ENCODE data around the gene ETV3L. TPM values are rescaled to one million over a fixed set of nuclear protein-coding genes. Genes with fewer than 3 reads are reported as not detected.
A peak's percentile ranks its signal among the peaks of the same experiment; 100 is the strongest.
"Not testable (repeated sequence)": the region's sequence is repeated elsewhere in the genome, so short reads cannot be mapped to it uniquely, and the experiment has no call there.

ETV3L gene
- total RNA-seq, 1 donor from 2014 or later = not detected

GRCh38 chr1:157081707-157082106 lies 17.9 kb downstream of the ETV3L start:
- no peak overlapping the region for H3K27ac Mint-ChIP-seq
- intact Hi-C loops (cut with micrococcal nuclease) = no loop called here
- no peak overlapping the region for H3K4me3 Mint-ChIP-seq (ENCODE audit: low read depth)
- no peaks in the 10 kb centered on the region for H3K36me3 Mint-ChIP-seq (ENCODE audit: low read depth)
- H3K9me3 Mint-ChIP-seq = no peaks in the 10 kb centered on the region
- H3K27me3 Mint-ChIP-seq (ENCODE audit: low read depth) = peaks cover 22% of the 10 kb centered on the region
- H3K4me1 Mint-ChIP-seq (ENCODE audit: low read depth) = no peaks in the 10 kb centered on the region
- DNase-seq (ENCODE audit: low spot score) = no peak

DNA sequence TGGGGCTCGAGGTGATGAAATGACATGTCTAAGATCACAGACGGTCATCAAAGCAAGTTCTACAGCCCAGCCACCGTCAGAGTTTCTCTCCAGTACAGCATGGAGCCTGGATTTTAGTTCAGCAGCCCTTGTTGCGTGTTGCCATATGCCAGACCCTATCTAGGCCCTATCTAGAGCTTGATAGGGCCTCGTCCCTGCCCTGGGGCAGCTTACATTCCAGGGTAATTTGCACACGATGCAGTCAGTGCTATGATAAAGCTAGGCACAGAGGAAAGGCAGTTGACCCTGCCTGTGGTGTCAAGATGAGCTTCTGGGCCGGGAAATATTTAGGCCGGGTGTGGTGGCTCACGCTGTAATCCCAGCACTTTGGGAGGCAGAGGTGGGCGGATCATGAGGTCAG lies 18.9 kb downstream of the ETV3L start:
- DNase-seq (ENCODE audit: low spot score) = no peak
- intact Hi-C loops (cut with micrococcal nuclease) = no loop called here
- no peak overlapping the region for H3K4me3 Mint-ChIP-seq (ENCODE audit: low read depth)

DNA sequence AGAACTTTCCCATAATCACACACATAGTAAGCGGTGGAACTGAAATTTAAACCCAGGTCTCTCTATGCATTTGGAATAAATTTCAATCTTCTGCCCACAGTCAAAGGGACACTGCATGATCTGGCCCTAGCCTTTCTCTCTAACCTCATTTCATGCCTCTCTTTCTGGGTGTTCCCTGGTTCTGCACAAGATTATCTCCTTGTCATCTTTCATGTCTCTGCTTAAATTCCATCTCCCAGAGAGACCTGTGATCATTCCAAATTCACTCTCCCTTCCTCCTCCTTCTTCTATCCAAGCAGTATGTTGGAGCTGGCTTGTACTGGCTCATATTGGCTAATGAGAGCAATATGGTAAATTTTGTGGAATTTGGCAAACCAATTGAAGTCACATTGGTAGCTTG lies 22.2 kb downstream of the ETV3L start:
- intact Hi-C loops (cut with micrococcal nuclease) = no loop called here
- H3K4me1 Mint-ChIP-seq (ENCODE audit: low read depth) = no peaks in the 10 kb centered on the region
- peaks cover 33% of the 10 kb centered on the region for H3K27me3 Mint-ChIP-seq (ENCODE audit: low read depth)
- H3K36me3 Mint-ChIP-seq (ENCODE audit: low read depth) = no peaks in the 10 kb centered on the region
- DNase-seq (ENCODE audit: low spot score) = no peak
- no peak overlapping the region for H3K4me3 Mint-ChIP-seq (ENCODE audit: low read depth)
- no peaks in the 10 kb centered on the region for H3K9me3 Mint-ChIP-seq
- H3K27ac Mint-ChIP-seq = no peak overlapping the region

More for the DNA sequence above, 18.9 kb downstream of the ETV3L start:
- H3K9me3 Mint-ChIP-seq = no peaks in the 10 kb centered on the region
- H3K36me3 Mint-ChIP-seq (ENCODE audit: low read depth) = no peaks in the 10 kb centered on the region
- peaks cover 26% of the 10 kb centered on the region for H3K27me3 Mint-ChIP-seq (ENCODE audit: low read depth)
- H3K4me1 Mint-ChIP-seq (ENCODE audit: low read depth) = no peaks in the 10 kb centered on the region
- no peak overlapping the region for H3K27ac Mint-ChIP-seq

- H3K27ac Mint-ChIP-seq = no peak overlapping the region
- H3K4me3 Mint-ChIP-seq (ENCODE audit: low read depth) = no peak overlapping the region
- H3K36me3 Mint-ChIP-seq (ENCODE audit: low read depth) = no peaks in the 10 kb centered on the region
- H3K27me3 Mint-ChIP-seq (ENCODE audit: low read depth) = peaks cover 30% of the 10 kb centered on the region
- H3K4me1 Mint-ChIP-seq (ENCODE audit: low read depth) = no peaks in the 10 kb centered on the region
- no peak for DNase-seq (ENCODE audit: low spot score)
- H3K9me3 Mint-ChIP-seq = no peaks in the 10 kb centered on the region
- intact Hi-C loops (cut with micrococcal nuclease) = no loop called here
Measured at GRCh38 chr1:157073944-157074685, 25.5 kb downstream of the ETV3L start.

- H3K4me1 Mint-ChIP-seq (ENCODE audit: low read depth) = peaks cover 8% of the 10 kb centered on the region
- peaks cover 29% of the 10 kb centered on the region for H3K27me3 Mint-ChIP-seq (ENCODE audit: low read depth)
- no peaks in the 10 kb centered on the region for H3K9me3 Mint-ChIP-seq
- no peaks in the 10 kb centered on the region for H3K36me3 Mint-ChIP-seq (ENCODE audit: low read depth)
- H3K27ac Mint-ChIP-seq = no peak overlapping the region
- no peak for DNase-seq (ENCODE audit: low spot score)
- H3K4me3 Mint-ChIP-seq (ENCODE audit: low read depth) = no peak overlapping the region
- intact Hi-C loops (cut with micrococcal nuclease) = no loop called here
Measured at GRCh38 chr1:157069601-157070000, 30.0 kb downstream of the ETV3L start.

DNA sequence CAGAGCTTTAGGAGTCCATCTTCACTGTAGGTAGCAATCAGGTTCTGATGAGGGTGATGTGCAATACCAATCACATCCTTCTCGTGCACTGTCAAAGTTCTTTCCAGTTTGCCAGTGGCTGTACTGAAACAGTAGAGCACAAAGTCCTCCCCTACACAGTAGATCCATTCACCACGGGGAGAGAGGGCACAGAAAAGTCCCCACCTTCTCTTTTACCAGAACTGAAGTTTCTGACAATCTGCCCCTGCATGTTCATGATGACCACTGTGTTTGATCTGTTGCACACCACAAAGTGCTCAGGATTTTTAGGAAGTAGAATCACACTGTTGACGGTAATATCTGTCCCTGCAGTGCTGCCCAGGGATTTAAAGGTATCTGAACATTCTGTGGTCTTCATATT lies 40.4 kb downstream of the ETV3L start:
- H3K9me3 Mint-ChIP-seq; H3K4me1 Mint-ChIP-seq (ENCODE audit: low read depth); H3K4me3 Mint-ChIP-seq (ENCODE audit: low read depth); intact Hi-C loops (cut with micrococcal nuclease); H3K27ac Mint-ChIP-seq; DNase-seq (ENCODE audit: low spot score); H3K36me3 Mint-ChIP-seq (ENCODE audit: low read depth): not testable (repeated sequence)
- H3K27me3 Mint-ChIP-seq (ENCODE audit: low read depth) = peaks cover 51% of the 10 kb centered on the region

DNA sequence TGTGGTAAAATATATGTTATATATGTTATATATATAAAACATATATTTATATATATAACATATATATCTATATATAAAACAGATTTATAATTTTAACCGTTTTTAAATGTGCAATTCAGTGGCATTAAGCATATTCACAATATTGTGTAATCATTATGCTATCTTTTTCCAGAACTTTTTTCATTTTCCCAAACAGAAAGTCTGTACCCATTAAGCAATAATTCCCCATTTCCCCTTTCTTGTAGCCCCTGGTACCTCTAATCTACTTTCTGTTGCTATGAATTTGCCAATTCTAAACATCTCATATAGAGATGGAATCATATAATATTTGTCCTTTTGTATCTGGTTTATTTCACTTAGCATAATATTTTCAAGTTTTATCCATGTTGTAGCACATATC lies 43.3 kb downstream of the ETV3L start:
- H3K27me3 Mint-ChIP-seq (ENCODE audit: low read depth) = peaks cover 55% of the 10 kb centered on the region
- DNase-seq (ENCODE audit: low spot score) = no peak

DNA sequence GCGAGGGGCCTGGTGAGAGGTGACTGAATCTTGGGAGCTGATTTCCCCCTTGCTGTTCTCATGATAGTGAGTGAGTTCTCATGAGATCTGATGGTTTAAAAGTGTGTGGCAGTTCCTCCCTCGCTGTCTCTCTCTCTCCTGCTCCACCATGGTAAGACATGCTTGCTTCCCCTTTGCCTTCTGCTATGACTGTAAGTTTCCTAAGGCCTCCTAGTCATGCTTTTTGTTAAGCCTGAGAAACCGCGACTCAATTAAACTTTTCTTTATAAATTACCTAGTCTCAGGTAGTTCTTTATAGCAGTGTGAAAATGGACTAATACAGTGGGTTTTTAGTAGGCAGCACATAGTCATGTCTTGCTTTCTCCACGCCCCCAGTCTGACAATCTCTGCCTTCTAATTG lies 43.9 kb downstream of the ETV3L start:
- H3K27me3 Mint-ChIP-seq (ENCODE audit: low read depth) = peaks cover 54% of the 10 kb centered on the region
- intact Hi-C loops (cut with micrococcal nuclease) = not testable (repeated sequence)

More for the DNA sequence above, 43.3 kb downstream of the ETV3L start:
- intact Hi-C loops (cut with micrococcal nuclease) = no loop called here
- Mint-ChIP-seq H3K4me1 (ENCODE audit: low read depth) (no peaks in the 10 kb centered on the region), H3K9me3 (peaks cover 5% of the 10 kb centered on the region), H3K4me3 (ENCODE audit: low read depth) (no peak overlapping the region), H3K36me3 (ENCODE audit: low read depth) (no peaks in the 10 kb centered on the region), H3K27ac (no peak overlapping the region)

DNA sequence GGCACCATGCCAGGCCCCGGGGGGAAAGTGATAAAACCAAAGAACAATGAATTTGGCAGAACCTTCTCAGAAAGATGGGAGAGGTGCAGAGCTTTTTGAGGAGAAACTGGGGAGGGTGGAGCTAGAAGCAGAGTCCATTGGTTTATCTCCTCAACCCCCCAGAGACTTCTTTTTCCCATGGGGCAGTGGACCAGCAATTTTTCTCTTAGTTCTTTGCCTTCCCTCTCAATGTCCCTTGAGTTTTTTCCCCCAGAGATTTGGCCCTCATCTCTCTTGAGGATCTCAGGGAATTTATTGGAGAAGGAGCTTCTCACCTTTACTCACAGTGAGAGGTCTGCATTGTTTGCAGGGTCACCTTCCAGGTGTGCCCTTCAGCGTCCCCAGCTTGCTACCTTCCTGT lies 48.8 kb downstream of the ETV3L start:
- no peak for DNase-seq (ENCODE audit: low spot score)
- no peaks in the 10 kb centered on the region for H3K9me3 Mint-ChIP-seq
- no peak overlapping the region for H3K27ac Mint-ChIP-seq
- peaks cover 62% of the 10 kb centered on the region for H3K27me3 Mint-ChIP-seq (ENCODE audit: low read depth)
- H3K4me3 Mint-ChIP-seq (ENCODE audit: low read depth) = no peak overlapping the region
- intact Hi-C loops (cut with micrococcal nuclease) = no loop called here
- no peaks in the 10 kb centered on the region for H3K36me3 Mint-ChIP-seq (ENCODE audit: low read depth)
- peaks cover 3% of the 10 kb centered on the region for H3K4me1 Mint-ChIP-seq (ENCODE audit: low read depth)

More for the DNA sequence above, 43.9 kb downstream of the ETV3L start:
- not testable (repeated sequence) for H3K36me3 Mint-ChIP-seq (ENCODE audit: low read depth); H3K9me3 Mint-ChIP-seq; H3K4me1 Mint-ChIP-seq (ENCODE audit: low read depth); H3K4me3 Mint-ChIP-seq (ENCODE audit: low read depth); H3K27ac Mint-ChIP-seq; DNase-seq (ENCODE audit: low spot score)

GRCh38 chr1:157047062-157047410 lies 52.6 kb downstream of the ETV3L start:
- H3K27me3 Mint-ChIP-seq (ENCODE audit: low read depth) = peaks cover 79% of the 10 kb centered on the region
- H3K4me3 Mint-ChIP-seq (ENCODE audit: low read depth) = no peak overlapping the region
- H3K9me3 Mint-ChIP-seq = no peaks in the 10 kb centered on the region
- peaks cover 6% of the 10 kb centered on the region for H3K4me1 Mint-ChIP-seq (ENCODE audit: low read depth)
- no peaks in the 10 kb centered on the region for H3K36me3 Mint-ChIP-seq (ENCODE audit: low read depth)
- no peak overlapping the region for H3K27ac Mint-ChIP-seq
- no peak for DNase-seq (ENCODE audit: low spot score)
- intact Hi-C loops (cut with micrococcal nuclease) = no loop called here

GRCh38 chr1:157045250-157046218 lies 54.1 kb downstream of the ETV3L start, which contains the start of gene ARHGEF11:
Gene ARHGEF11 (minus strand): TSS chr1:157045742. CDS start chr1:157044330, 1,412 bp downstream.
- peak; percentile 10 for DNase-seq (ENCODE audit: low spot score)
- Mint-ChIP-seq H3K27ac (no peak within 1 kb of the TSS), H3K4me1 (ENCODE audit: low read depth) (peaks cover 6% of the 10 kb centered on the region), H3K36me3 (ENCODE audit: low read depth) (no peaks in the 10 kb centered on the region), H3K4me3 (ENCODE audit: low read depth) (peak within 1 kb of the TSS; percentile 87), H3K9me3 (no peaks in the 10 kb centered on the region), H3K27me3 (ENCODE audit: low read depth) (peaks cover 84% of the 10 kb centered on the region)
- intact Hi-C loops (cut with micrococcal nuclease) = no loop called here

DNA sequence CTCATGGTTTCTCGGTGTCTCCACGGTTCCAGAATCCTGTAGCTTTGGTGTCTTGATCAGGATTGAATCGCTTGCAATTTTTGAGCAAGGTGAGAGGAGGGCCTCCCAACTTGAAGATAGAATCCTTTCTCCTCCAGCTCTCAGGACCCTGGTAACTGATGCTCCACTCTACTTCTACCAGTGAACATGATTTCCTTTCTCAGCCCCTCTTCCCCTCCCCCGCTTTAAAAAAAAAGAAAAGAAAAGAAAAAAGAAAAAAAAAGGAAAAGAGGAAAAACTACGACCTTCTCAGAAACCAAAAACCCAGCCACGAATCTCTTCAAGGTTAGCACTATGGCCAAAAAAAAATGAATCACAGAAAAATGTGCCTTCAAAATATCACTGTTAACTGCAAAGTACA lies 55.3 kb downstream of the ETV3L start:
- H3K36me3 Mint-ChIP-seq (ENCODE audit: low read depth) = no peaks in the 10 kb centered on the region
- no peak for DNase-seq (ENCODE audit: low spot score)
- intact Hi-C loops (cut with micrococcal nuclease) = no loop called here
- no peak overlapping the region for H3K4me3 Mint-ChIP-seq (ENCODE audit: low read depth)
- peaks cover 81% of the 10 kb centered on the region for H3K27me3 Mint-ChIP-seq (ENCODE audit: low read depth)
- no peaks in the 10 kb centered on the region for H3K9me3 Mint-ChIP-seq
- H3K27ac Mint-ChIP-seq = no peak overlapping the region
- H3K4me1 Mint-ChIP-seq (ENCODE audit: low read depth) = peaks cover 6% of the 10 kb centered on the region

DNA sequence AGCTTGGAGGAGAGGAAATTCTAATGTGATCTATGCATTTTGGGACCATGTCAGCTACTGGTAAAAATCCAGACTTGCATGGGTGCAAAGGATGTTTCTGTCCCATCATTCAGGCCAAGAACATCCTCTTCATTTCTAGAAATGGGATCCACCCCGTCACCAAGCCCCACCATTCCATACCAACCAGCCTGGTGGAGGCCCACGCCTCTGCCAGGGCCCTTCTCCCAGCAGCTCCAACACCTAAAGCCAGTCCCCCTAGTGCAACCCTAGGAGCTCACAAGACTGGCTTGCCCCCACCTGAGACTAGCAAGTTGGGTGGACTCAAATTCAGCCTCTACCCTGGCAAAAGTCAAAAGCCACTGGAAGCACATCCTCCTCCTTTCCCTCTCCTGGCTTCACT lies 55.9 kb downstream of the ETV3L start:
- Mint-ChIP-seq H3K9me3 (no peaks in the 10 kb centered on the region), H3K27ac (no peak overlapping the region), H3K27me3 (ENCODE audit: low read depth) (peaks cover 82% of the 10 kb centered on the region), H3K4me3 (ENCODE audit: low read depth) (no peak overlapping the region), H3K36me3 (ENCODE audit: low read depth) (no peaks in the 10 kb centered on the region), H3K4me1 (ENCODE audit: low read depth) (peaks cover 6% of the 10 kb centered on the region)
- intact Hi-C loops (cut with micrococcal nuclease) = no loop called here
- no peak for DNase-seq (ENCODE audit: low spot score)

Measured in activated T-helper 2 cell treated with anti-CD3 and anti-CD28 coated beads, Interferon-gamma antibody, Interleukin-2, Interleukin-4, amounts not matched to agents 10 μg/mL and 5 μg/mL and 100 μg/mL, durations not matched to agents 14 hours and 24 hours and 36 hours (primary cell).